HG03558 (cell line): ENCODE data around the gene ABCC1.
"Not testable (repeated sequence)": the region's sequence is repeated elsewhere in the genome, so short reads cannot be mapped to it uniquely, and the experiment has no call there.

Experiments used
- ATAC-seq: cut with Tn5 transposase; IDR thresholded peaks from one replicate; pipeline ENCODE4 v1.9.1; 2021; ENCODE audit warnings: moderate number of reproducible peaks; ENCODE audit not compliant: unreplicated experiment; ENCODE audit errors: extremely low read depth

The ABCC1 gene

GRCh38 chr16:15949210-15950160 is at the start of gene ABCC1:
ABCC1 (plus strand) TSS chr16:15949616; CDS start chr16:15949752, 136 bp downstream.
- no peak for ATAC-seq

GRCh38 chr16:15900357-15900756 is 49.1 kb upstream of the ABCC1 start:
- no peak for ATAC-seq

GRCh38 chr16:15900901-15901500 is 48.4 kb upstream of the ABCC1 start:
- ATAC-seq = no peak

GRCh38 chr16:15903960-15904359 is 45.5 kb upstream of the ABCC1 start:
- ATAC-seq = no peak

GRCh38 chr16:15906439-15906838 is 43.0 kb upstream of the ABCC1 start:
- ATAC-seq = no peak

GRCh38 chr16:15907863-15908478 is 41.4 kb upstream of the ABCC1 start:
- peak; percentile 85 for ATAC-seq

- ATAC-seq = no peak
Measured at GRCh38 chr16:15911198-15911597, 38.2 kb upstream of the ABCC1 start.

GRCh38 chr16:15913046-15913698 is 36.2 kb upstream of the ABCC1 start:
- ATAC-seq = no peak

GRCh38 chr16:15915555-15916081 is 33.8 kb upstream of the ABCC1 start:
- no peak for ATAC-seq

GRCh38 chr16:15916323-15916722 is 33.1 kb upstream of the ABCC1 start:
- no peak for ATAC-seq

GRCh38 chr16:15918314-15918713 is 31.1 kb upstream of the ABCC1 start:
- ATAC-seq = not testable (repeated sequence)

- ATAC-seq = no peak
Measured at GRCh38 chr16:15919331-15919730, 30.1 kb upstream of the ABCC1 start.

GRCh38 chr16:15924996-15925395 is 24.4 kb upstream of the ABCC1 start:
- no peak for ATAC-seq

GRCh38 chr16:15925631-15926030 is 23.8 kb upstream of the ABCC1 start:
- ATAC-seq = no peak

GRCh38 chr16:15928261-15929104 is 20.9 kb upstream of the ABCC1 start:
- ATAC-seq = no peak

- ATAC-seq = no peak
Measured at GRCh38 chr16:15932939-15933338, 16.5 kb upstream of the ABCC1 start.

GRCh38 chr16:15933781-15934180 is 15.6 kb upstream of the ABCC1 start:
- no peak for ATAC-seq

GRCh38 chr16:15934991-15935390 is 14.4 kb upstream of the ABCC1 start:
- no peak for ATAC-seq

- not testable (repeated sequence) for ATAC-seq
Measured at GRCh38 chr16:15936809-15937208, 12.6 kb upstream of the ABCC1 start.
